Measurements from ENCODE around the gene PAXIP1.
"Not testable (repeated sequence)": the region's sequence is repeated elsewhere in the genome, so short reads cannot be mapped to it uniquely, and the experiment has no call there.

DNA sequence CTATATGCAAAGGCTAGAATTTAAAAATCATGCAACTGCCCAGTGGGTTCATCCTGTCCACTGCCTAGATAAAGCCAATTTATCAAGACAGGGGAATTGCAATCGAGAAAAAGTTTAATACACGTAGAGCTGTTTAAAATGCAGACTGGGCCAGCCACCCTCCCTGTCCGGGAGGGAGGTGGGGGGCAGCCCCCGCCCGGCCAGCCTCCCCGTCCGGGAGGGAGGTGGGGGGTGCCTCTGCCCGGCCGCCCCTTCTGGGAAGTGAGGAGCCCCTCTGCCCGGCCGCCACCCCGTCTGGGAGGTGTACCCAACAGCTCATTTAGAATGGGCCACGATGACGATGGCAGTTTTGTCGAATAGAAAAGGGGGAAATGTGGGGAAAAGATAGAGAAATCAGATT, 31.6 kb upstream of the PAXIP1 start:
- not testable (repeated sequence) for TF ChIP-seq CTCF (conservative IDR thresholded peaks at IDR 0.05; ENCODE audit: low read depth, low read length); EZH2 (IDR thresholded peaks at IDR 0.05; ENCODE audit: borderline replicate concordance, low read depth, low read length, poor library complexity, severe bottlenecking)
